Heart left ventricle (tissue), 16 donors: ENCODE data around the gene FJX1. TPM values are rescaled to one million over a fixed set of nuclear protein-coding genes. Genes with fewer than 3 reads are reported as not detected.

Experiments used
- ATAC-seq, 4 donors: fragments of 200-7000 bp; cut with Tn5 transposase; one replicate each; pipeline ENCODE4 v1.9.1; 2020 to 2022; ENCODE audit warnings: moderate library complexity in 4 of 4, mild to moderate bottlenecking in 3 of 4, moderate number of reproducible peaks in 1 of 4
- DNase-seq, 5 donors: peaks; one replicate each; pipeline ENCODE4 v3.0.0-alpha.2; 2020
- H3K27ac ChIP-seq, 12 donors: fragments of 200-600 bp; sonication (generic) in 4 of 12; one replicate each; pipeline versions ENCODE4 v1.5.0 to v1.8.0; 2016 to 2022; ENCODE audit warnings: mild to moderate bottlenecking in 2 of 12
- H3K27me3 ChIP-seq, 9 donors: fragments of 200-600 bp; sonication (generic) in 2 of 9; one replicate each; pipeline versions ENCODE4 v1.5.1 to v1.8.0; 2016 to 2022; ENCODE audit warnings: mild to moderate bottlenecking in 3 of 9
- H3K36me3 ChIP-seq, 9 donors: fragments of 200-600 bp; sonication (generic) in 2 of 9; one replicate each; pipeline versions ENCODE4 v1.5.0 to v1.8.0; 2018 to 2022; ENCODE audit warnings: mild to moderate bottlenecking in 2 of 9
- H3K4me1 ChIP-seq, 12 donors: fragments of 200-600 bp; sonication (generic) in 4 of 12; one replicate each; pipeline versions ENCODE4 v1.5.0 to v1.8.0; 2016 to 2022; ENCODE audit warnings: mild to moderate bottlenecking in 3 of 12
- H3K4me3 ChIP-seq, 12 donors: fragments of 200-600 bp; sonication (generic) in 4 of 12; one replicate each; pipeline versions ENCODE4 v1.5.0 to v1.8.0; 2017 to 2022; ENCODE audit warnings: mild to moderate bottlenecking in 9 of 12, moderate library complexity in 4 of 12
- H3K9me3 ChIP-seq, 12 donors: fragments of 200-600 bp; sonication (generic) in 4 of 12; one replicate each; pipeline versions ENCODE4 v1.5.0 to v1.8.0; 2016 to 2022; ENCODE audit warnings: mild to moderate bottlenecking in 1 of 12
- CTCF ChIP-seq, 12 donors: fragments of 200-600 bp; sonication (generic) in 4 of 12; IDR thresholded peaks; one replicate each; pipeline versions ENCODE4 v1.5.0 to v1.8.0; 2018 to 2022; ENCODE audit warnings: antibody characterized with exemption in 12 of 12, mild to moderate bottlenecking in 5 of 12
- POLR2A ChIP-seq, 2 donors: fragments of 450-650 bp; IDR thresholded peaks; one replicate each; pipeline ENCODE4 v1.6.1; 2017; ENCODE audit warnings: antibody characterized with exemption in 2 of 2, mild to moderate bottlenecking in 2 of 2, moderate library complexity in 2 of 2
- WGBS, 4 donors: extraction: QIAGEN DNeasy Blood & Tissue Kit in 2 of 4; methylation state at CpG; one replicate each; pipeline versions ENCODE4 v1.1.5 to v1.1.7; 2013 to 2018; 5-methylcytosine and 5-hydroxymethylcytosine counted together
- intact Hi-C, 10 donors: fragments of 100-400 bp; cut with DNase I; formaldehyde crosslinking; loops; one replicate each; pipeline versions ENCODE4 v1.11.1 to v1.14.2; 2022
- polyA plus RNA-seq, 2 donors: library from polyadenylated mRNA; stranded (reverse); fragments of 200-250 nt; gene quantifications; one replicate each; pipeline ENCODE4 v1.2.3, GENCODE V29; 2013
- total RNA-seq, 9 donors: library from RNA; depleted of rRNA in 2 of 9; stranded (reverse); fragments of >200 nt in 2 of 9; fragmentation: NEBNext Ultra II Directional in 3 of 9; extraction: Animal tissue kit (Norgen Biotek cat#: 25700) in 3 of 9; gene quantifications; one replicate each; pipeline versions ENCODE4 v1.1.0 to v1.2.4, GENCODE V29; 2016 to 2023
- donor health status: ischemic (EF 13 %, LVEDD 7.1; RV severe dilation, severe dysfunction).
- donor health status: healthy with polysubstance abuse.
- donor health status: DM: no; HTN: yes; CAD: no.
- donor health status: DM: no; HTN: no; CAD: no.
- donor health status: ischemic (EF 25% LVEDD 6.9; RV normal size, moderate dysfunction).
- donor health status: ischemic (EF 25% LVEDD 5.7; RV mildly dilated, moderate dysfunction).
- donor health status: healthy.
- donor health status: DM: yes; HTN: yes; CAD: no.
- donor health status: ischemic (EF 35%, LVEDD 5.7; RV mildly dilated, moderate dysfunction).
- donor health status: nonischemic (EF 11% LVEDD 7.7; RV severe dilation, severe dysfunction).
- donor health status: DM: yes; HTN: yes; CAD: no.
- donor health status: PGD.
- donor health status: ischemic (EF 29% LVEDD 5.4; RV normal size, mild dysfunction).
- donor health status: nonischemic (EF 23%, LVEDD 6.1; RV moderate dilation, normal function).

The FJX1 gene
- total and polyA plus RNA-seq, 11 donors: 0.55 to 7.2 (median 2.3) TPM

DNA sequence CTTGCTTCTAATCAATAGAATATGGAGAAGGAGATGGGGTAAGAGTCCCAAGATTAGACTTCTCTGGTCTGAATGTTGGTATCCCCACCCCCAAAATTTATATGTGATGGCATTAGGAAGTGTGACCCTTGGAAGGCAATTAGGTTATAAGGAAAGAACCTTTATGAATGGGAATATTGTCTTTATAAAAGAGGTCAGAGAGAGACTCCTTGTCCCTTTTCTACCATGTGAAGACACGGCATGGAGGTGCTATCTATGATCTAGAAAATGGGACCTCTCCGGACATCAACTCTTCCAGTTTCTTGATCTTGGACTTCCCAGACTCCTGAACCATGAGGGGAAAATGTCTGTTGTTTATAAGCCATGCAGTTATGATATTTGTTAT is 37.9 kb upstream of the FJX1 start:
- TF ChIP-seq CTCF (IDR thresholded peaks at IDR 0.05) (no peak), POLR2A (IDR thresholded peaks at IDR 0.05) (no peak)
- 93 to 100% (median 95%) methylated on average over 2 of the region's 2 CpGs for whole genome bisulfite sequencing, 4 donors
- intact Hi-C loops: no loop called here

GRCh38 chr11:35582033-35582432 is 36.2 kb upstream of the FJX1 start:
- Histone ChIP-seq H3K27ac (no peak overlapping the region), H3K4me1 (peaks cover 0 to 9% (median 0%) of the 10 kb centered on the region in 12 donors), H3K9me3 (no peaks in the 10 kb centered on the region), H3K27me3 (peaks cover 0 to 20% (median 0%) of the 10 kb centered on the region in 9 donors), H3K36me3 (no peaks in the 10 kb centered on the region), H3K4me3 (no peak overlapping the region)
- intact Hi-C loops: no loop called here
- ATAC-seq (no peak), DNase-seq (no peak)
- 88 to 92% (median 90%) methylated on average over 1 of the region's 1 CpG for WGBS, 4 donors
- no peak for TF ChIP-seq POLR2A (IDR thresholded peaks at IDR 0.05)
- TF ChIP-seq CTCF (IDR thresholded peaks at IDR 0.05): no peak

More for the DNA sequence above, 37.9 kb upstream of the FJX1 start:
- ATAC-seq (no peak), DNase-seq (no peak)
- H3K4me3 ChIP-seq: no peak overlapping the region
- no peaks in the 10 kb centered on the region for H3K36me3 ChIP-seq
- no peaks in the 10 kb centered on the region for H3K9me3 ChIP-seq
- no peak overlapping the region for H3K27ac ChIP-seq
- H3K4me1 ChIP-seq: peaks cover 0 to 9% (median 0%) of the 10 kb centered on the region in 12 donors
- H3K27me3 ChIP-seq: peaks cover 0 to 15% (median 0%) of the 10 kb centered on the region in 9 donors

DNA sequence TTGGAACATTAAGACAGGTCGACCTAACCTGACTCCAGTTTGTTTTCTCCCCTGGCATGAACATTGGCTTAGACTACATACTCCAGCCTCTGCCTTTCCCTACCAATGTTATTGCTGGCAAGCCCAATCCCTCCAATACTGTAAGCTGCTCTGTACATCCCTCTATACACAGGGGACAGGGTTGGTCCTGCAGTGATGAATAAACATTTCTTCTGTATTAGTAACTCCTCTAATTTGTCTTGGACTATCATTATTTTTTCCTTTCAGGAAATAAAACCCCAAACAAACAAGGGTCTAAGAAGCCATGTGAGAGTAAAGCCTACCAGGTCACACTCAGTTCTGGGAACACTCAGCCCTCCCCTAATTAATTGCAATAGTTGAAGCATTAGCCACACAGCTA is 35.1 kb upstream of the FJX1 start:
- no peak for ATAC-seq
- TF ChIP-seq CTCF (IDR thresholded peaks at IDR 0.05) (no peak), POLR2A (IDR thresholded peaks at IDR 0.05) (no peak)
- Histone ChIP-seq H3K4me1 (peaks cover 0 to 9% (median 0%) of the 10 kb centered on the region in 12 donors), H3K4me3 (no peak overlapping the region), H3K9me3 (no peaks in the 10 kb centered on the region), H3K27me3 (peaks cover 0 to 20% (median 0%) of the 10 kb centered on the region in 9 donors), H3K36me3 (no peaks in the 10 kb centered on the region), H3K27ac (no peak overlapping the region)
- DNase-seq: no peak
- WGBS, 4 donors: 58 to 75% (median 64%) methylated on average over 1 of the region's 1 CpG
- intact Hi-C loops: no loop called here

DNA sequence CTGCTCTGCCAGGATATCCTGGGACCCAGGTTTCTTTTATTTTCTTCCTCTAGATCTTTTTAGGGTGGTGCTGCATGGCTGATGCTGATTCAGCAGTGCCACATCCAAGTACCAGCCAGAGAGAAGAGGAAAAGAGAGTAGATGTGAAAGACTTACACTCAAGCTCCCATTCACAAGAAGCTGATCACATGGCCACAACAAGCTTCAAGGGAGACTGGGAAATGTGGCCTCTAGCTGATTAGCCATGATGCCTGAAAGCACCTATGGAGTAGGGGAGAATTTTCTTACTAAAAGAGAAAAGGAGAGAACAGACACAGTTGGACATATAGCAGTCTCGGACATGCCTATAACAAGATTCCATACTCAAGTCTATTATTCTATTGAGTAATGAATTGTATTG is 34.4 kb upstream of the FJX1 start:
- H3K27ac ChIP-seq: no peak overlapping the region
- no peak for DNase-seq
- H3K27me3 ChIP-seq: peaks cover 0 to 23% (median 0%) of the 10 kb centered on the region in 9 donors
- no peak overlapping the region for H3K4me3 ChIP-seq
- ATAC-seq: no peak
- no peak for TF ChIP-seq POLR2A (IDR thresholded peaks at IDR 0.05)
- TF ChIP-seq CTCF (IDR thresholded peaks at IDR 0.05): no peak
- intact Hi-C loops: no loop called here
- H3K36me3 ChIP-seq: no peaks in the 10 kb centered on the region
- peaks cover 0 to 9% (median 0%) of the 10 kb centered on the region in 12 donors for H3K4me1 ChIP-seq
- WGBS, 4 donors: 90 to 98% (median 95%) methylated on average over 1 of the region's 1 CpG
- no peaks in the 10 kb centered on the region for H3K9me3 ChIP-seq
